ENCODE results near the gene ASTN2.

- TF ChIP-seq CTCF (conservative IDR thresholded peaks at IDR 0.05) (no peak), ZFX (IDR thresholded peaks at IDR 0.05) (no peak)
Observed at GRCh38 chr9:117169089-117169621, 245.7 kb downstream of the ASTN2 start.
